Omental fat pad (tissue), 4 donors: ENCODE results near the gene DNAJC10. TPM values are rescaled to one million over a fixed set of nuclear protein-coding genes. Genes with fewer than 3 reads are reported as not detected.
"Not testable (repeated sequence)": the region's sequence is repeated elsewhere in the genome, so short reads cannot be mapped to it uniquely, and the experiment has no call there.

Experiments used
- ATAC-seq: fragments of 150-250 bp; one replicate; pipeline ENCODE4 v1.9.1; 2016; ENCODE audit warnings: mild to moderate bottlenecking, moderate library complexity; ENCODE audit not compliant: low FRiP score
- DNase-seq: peaks from one replicate; pipeline ENCODE4 v3.0.0-alpha.2; 2019; ENCODE audit warnings: low spot score
- total RNA-seq, 4 donors: library from RNA; depleted of rRNA; stranded (reverse); fragments of >200 nt; gene quantifications; one replicate each; pipeline ENCODE4 v1.1.0, GENCODE V29; 2016
- TF ChIP-seq, protein P1 (sequence below), 3 donors: fragments of 450-650 bp; IDR thresholded peaks; one replicate each; pipeline ENCODE4 v1.5.1; 2016 to 2017; ENCODE audit warnings: antibody characterized with exemption in 3 of 3, mild to moderate bottlenecking in 3 of 3, moderate library complexity in 2 of 3

The DNAJC10 gene
- total RNA-seq, 4 donors from 2014 or later: 41.1 to 61.9 (median 44.6) TPM

- TF ChIP-seq, protein P1, sequence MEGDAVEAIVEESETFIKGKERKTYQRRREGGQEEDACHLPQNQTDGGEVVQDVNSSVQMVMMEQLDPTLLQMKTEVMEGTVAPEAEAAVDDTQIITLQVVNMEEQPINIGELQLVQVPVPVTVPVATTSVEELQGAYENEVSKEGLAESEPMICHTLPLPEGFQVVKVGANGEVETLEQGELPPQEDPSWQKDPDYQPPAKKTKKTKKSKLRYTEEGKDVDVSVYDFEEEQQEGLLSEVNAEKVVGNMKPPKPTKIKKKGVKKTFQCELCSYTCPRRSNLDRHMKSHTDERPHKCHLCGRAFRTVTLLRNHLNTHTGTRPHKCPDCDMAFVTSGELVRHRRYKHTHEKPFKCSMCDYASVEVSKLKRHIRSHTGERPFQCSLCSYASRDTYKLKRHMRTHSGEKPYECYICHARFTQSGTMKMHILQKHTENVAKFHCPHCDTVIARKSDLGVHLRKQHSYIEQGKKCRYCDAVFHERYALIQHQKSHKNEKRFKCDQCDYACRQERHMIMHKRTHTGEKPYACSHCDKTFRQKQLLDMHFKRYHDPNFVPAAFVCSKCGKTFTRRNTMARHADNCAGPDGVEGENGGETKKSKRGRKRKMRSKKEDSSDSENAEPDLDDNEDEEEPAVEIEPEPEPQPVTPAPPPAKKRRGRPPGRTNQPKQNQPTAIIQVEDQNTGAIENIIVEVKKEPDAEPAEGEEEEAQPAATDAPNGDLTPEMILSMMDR (IDR thresholded peaks at IDR 0.05): no peak
- ATAC-seq (no peak), DNase-seq (no peak)
These were observed 24.6 kb downstream of the DNAJC10 start for GRCh38 chr2:182740701-182741100.

GRCh38 chr2:182741620-182742019 lies 25.6 kb downstream of the DNAJC10 start:
- DNase-seq (no peak), ATAC-seq (no peak)
- TF ChIP-seq, protein P1 (IDR thresholded peaks at IDR 0.05): no peak

- TF ChIP-seq, protein P1 (IDR thresholded peaks at IDR 0.05): no peak
- ATAC-seq: no peak
These were observed 28.4 kb downstream of the DNAJC10 start for GRCh38 chr2:182744490-182744889.

GRCh38 chr2:182745061-182745460 lies 29.0 kb downstream of the DNAJC10 start:
- TF ChIP-seq, protein P1 (IDR thresholded peaks at IDR 0.05): no peak
- DNase-seq (no peak), ATAC-seq (no peak)

More at GRCh38 chr2:182744490-182744889, 28.4 kb downstream of the DNAJC10 start:
- no peak for DNase-seq

DNA sequence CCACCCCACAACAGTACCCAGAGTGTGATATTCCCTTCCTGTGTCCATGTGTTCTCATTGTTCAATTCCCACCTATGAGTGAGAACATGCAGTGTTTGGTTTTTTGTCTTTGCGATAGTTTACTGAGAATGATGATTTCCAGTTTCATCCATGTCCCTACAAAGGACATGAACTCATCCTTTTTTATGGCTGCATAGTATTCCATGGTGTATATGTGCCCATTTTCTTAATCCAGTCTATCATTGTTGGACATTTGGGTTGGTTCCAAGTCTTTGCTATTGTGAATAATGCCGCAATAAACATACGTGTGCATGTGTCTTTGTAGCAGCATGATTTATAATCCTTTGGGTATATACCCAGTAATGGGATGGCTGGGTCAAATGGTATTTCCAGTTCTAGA lies 29.8 kb downstream of the DNAJC10 start:
- not testable (repeated sequence) for DNase-seq, ATAC-seq

- no peak for DNase-seq
- TF ChIP-seq, protein P1 (IDR thresholded peaks at IDR 0.05): no peak
- no peak for ATAC-seq
These were observed 38.2 kb downstream of the DNAJC10 start for GRCh38 chr2:182754231-182754630.

GRCh38 chr2:182758379-182758778 lies 42.3 kb downstream of the DNAJC10 start:
- TF ChIP-seq, protein P1 (IDR thresholded peaks at IDR 0.05): no peak
- ATAC-seq (no peak), DNase-seq (no peak)

GRCh38 chr2:182761903-182762302 lies 45.8 kb downstream of the DNAJC10 start:
- ATAC-seq (peak; percentile 68), DNase-seq (no peak)
- TF ChIP-seq, protein P1 (IDR thresholded peaks at IDR 0.05): no peak
